Uterus (tissue), 2 donors: ENCODE measurements around the gene ANXA11.

Experiments used
- CTCF ChIP-seq, 4 experiments: fragments of 200-600 bp in 2 of 4; fragments of 450-650 bp in 2 of 4; sonication (generic) in 2 of 4; IDR thresholded peaks; one replicate each; pipeline ENCODE4 v1.5.1; 2016 to 2019; ENCODE audit warnings: antibody characterized with exemption in 4 of 4, mild to moderate bottlenecking in 2 of 4, moderate library complexity in 1 of 4
- POLR2A ChIP-seq, 2 donors: fragments of 450-650 bp; IDR thresholded peaks; one replicate each; pipeline ENCODE4 v1.6.1; 2016; ENCODE audit warnings: antibody characterized with exemption in 2 of 2, mild to moderate bottlenecking in 1 of 2, moderate library complexity in 1 of 2

GRCh38 chr10:80201608-80202141 is 3.7 kb downstream of the ANXA11 start:
- TF ChIP-seq CTCF (IDR thresholded peaks at IDR 0.05) (no peak), POLR2A (IDR thresholded peaks at IDR 0.05) (no peak)
